GM21529 (cell line): ENCODE data around the gene SP6.

Source experiments
- ATAC-seq: cut with Tn5 transposase; IDR thresholded peaks from one replicate; pipeline ENCODE4 v1.9.1; 2021; ENCODE audit not compliant: unreplicated experiment

Gene SP6

GRCh38 chr17:47857551-47858455 is 6.8 kb upstream of the SP6 start:
- ATAC-seq = no peak

DNA sequence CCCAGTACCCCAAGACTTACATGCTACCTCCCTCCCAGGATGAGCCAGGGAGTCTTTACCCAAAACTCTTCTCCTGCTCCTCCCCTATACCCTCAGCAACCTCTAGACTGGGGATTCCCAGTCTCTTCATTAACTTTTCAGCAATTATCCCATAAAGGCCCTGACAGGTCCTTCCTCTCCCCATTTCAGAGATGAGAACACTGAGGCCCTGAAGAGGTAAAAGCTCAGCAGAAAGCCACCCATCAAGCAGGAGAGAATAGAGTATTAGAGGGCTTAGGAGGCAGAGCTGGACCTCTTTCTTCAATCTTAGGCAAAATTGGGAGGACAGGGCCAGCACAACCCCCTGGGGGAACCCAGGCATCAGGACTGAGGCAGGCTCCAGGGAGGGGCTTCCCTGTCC is 5.9 kb upstream of the SP6 start:
- no peak for ATAC-seq

- ATAC-seq = no peak
Measured at GRCh38 chr17:47855737-47856136, 4.8 kb upstream of the SP6 start.

DNA sequence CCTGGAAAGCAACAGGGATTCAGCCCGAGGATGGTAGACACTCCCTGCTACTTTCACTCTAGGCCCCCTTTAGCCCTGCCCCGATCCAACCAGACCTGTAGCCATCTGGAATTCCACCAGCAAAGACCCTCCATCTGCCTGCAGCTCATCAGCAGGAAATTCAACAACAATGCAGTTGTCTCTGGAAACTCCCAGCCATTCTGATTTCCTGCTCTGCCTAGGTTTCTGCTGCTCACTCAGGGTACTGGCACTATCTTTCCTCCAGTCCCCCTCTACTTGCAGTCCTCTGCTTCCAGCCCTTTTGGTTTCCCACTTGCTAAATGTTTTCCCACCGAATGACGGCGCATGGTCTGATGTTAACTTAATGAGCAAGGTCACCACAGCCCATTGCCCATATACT is 2.7 kb upstream of the SP6 start:
- ATAC-seq = no peak

- no peak for ATAC-seq
Measured at GRCh38 chr17:47852113-47852949, 1.4 kb upstream of the SP6 start.

DNA sequence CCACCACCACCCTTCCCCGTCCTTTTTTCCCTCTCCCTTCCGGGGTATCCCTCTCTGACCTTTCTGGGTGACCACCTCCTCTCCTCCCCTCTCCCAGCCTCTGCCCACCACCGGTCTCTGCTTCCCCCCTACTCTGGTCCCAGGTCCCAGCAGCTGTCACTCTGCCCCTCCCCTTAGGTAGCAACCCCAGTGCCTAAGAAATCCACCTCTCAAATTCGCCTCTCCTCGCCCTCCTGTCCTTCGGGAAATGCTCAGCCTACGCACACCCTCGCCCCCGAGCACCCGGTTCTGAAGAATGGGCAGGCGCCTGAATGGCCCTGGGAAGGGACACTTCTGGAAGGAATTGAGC is 775 bp upstream of the SP6 start:
- no peak for ATAC-seq

DNA sequence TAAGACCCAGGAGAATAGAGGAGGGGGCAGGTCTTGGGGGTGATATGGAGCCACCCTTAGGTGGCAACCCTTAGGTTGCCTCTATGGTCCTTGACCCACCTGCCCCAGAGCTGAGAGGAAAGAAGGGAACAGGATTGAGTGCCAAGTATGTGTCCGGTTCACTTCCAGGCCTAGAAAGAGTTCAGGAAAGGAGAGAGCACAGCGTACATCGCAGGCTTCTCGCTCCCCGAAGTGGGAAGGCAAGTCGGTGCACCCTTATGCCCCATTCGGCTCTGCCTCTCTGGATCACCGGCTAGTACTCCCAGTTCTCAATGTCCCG is 631 bp downstream of the SP6 start:
- no peak for ATAC-seq

GRCh38 chr17:47848198-47848513 is 2.8 kb downstream of the SP6 start:
- ATAC-seq = no peak

- ATAC-seq = no peak
Measured at GRCh38 chr17:47847341-47848197, 3.4 kb downstream of the SP6 start.

GRCh38 chr17:47846716-47847340 is 4.1 kb downstream of the SP6 start:
- no peak for ATAC-seq

DNA sequence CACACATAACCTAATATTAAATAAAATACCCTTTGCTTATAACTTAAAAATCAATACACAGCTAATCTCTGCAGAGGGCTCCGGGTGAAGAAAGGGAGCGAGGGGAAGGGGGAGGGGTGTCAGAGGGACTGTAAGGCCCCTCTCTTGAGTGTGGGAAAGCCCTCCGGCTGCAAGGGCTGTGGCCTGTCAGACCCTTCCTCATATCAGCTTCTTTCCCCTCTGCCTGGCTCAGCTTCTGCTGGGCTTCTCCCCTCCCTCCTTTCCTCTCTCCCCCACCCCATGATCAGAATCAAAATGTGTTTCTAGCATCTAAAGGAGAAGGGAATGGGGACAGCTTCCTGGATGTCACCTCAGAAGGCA is 5.3 kb downstream of the SP6 start:
- no peak for ATAC-seq

- ATAC-seq = no peak
Measured at GRCh38 chr17:47844814-47845715, 5.9 kb downstream of the SP6 start.

- no peak for ATAC-seq
Measured at GRCh38 chr17:47844227-47844626, 6.7 kb downstream of the SP6 start.

GRCh38 chr17:47843391-47843730 is 7.6 kb downstream of the SP6 start:
- no peak for ATAC-seq

- ATAC-seq = no peak
Measured at GRCh38 chr17:47841488-47842291, 9.3 kb downstream of the SP6 start.

GRCh38 chr17:47840742-47841487 is 10.0 kb downstream of the SP6 start, which contains the start of gene SCRN2:
Gene SCRN2, minus strand, starts transcription at chr17:47841273. Its CDS starts 430 bp downstream, at chr17:47840843.
- ATAC-seq = peak; percentile 90

DNA sequence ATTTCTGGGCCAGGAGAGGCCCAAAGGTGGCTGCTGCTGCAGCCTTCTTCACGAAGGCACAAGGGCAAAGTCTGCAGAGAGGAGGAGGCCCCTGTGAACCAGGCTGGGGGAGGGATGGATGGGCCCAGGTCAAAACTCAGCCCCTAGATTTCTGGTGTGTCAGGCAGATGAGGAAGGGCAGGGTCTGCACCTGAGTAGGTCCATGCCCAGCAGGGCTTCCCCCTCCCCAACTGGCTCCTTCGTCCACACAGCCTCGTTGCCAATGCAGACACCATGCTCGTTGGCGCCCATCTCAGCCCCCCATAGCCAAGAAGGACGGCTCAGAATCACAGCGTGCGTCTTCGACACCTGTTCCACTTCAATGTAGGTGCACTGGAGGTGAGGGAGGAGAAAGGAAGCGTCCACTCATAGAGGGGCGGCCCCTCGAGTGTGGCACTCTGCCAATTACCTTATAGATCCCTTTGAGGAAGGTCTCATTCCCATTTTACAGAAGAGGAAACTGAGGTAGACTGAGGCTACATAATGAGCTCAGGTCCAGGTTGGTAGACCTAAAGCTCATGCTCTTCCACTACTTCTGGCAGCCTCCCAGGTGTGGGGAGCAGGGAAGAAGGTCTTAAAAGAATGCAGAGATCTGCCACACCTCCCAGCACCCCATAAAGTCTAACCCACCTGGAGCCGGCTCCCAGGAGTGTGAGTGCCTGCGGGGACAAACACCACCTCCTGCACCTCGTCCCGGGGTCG is 10.8 kb downstream of the SP6 start:
- no peak for ATAC-seq

DNA sequence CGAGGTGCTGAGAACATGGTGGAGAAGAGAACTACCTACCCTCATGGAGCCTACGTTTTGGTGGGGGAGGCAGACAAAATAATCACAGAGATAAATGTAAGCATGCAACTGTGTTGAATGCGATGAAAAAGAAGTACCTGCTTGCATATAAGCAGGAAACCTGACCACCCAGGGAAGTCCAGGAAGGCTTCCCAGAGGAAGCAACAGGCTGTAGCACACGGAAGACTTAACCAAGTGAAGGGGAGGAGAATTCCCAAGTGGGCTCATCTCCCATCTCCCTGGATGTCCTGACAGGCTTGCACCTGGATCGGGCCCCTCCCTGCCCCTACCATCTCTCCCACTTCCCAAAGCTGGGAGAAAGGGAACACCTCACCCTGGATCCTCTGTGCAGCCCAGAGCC is 11.9 kb downstream of the SP6 start:
- ATAC-seq = no peak
